SIG-M5 (cell line): ENCODE results near the gene OR2T27.
"Not testable (repeated sequence)": the region's sequence is repeated elsewhere in the genome, so short reads cannot be mapped to it uniquely, and the experiment has no call there.

Experiments used
- DNase-seq: peaks from one replicate; lab custom pipeline; 2025; lab: John Stamatoyannopoulos, UW

Gene OR2T27, protein sequence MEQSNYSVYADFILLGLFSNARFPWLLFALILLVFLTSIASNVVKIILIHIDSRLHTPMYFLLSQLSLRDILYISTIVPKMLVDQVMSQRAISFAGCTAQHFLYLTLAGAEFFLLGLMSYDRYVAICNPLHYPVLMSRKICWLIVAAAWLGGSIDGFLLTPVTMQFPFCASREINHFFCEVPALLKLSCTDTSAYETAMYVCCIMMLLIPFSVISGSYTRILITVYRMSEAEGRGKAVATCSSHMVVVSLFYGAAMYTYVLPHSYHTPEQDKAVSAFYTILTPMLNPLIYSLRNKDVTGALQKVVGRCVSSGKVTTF

DNA sequence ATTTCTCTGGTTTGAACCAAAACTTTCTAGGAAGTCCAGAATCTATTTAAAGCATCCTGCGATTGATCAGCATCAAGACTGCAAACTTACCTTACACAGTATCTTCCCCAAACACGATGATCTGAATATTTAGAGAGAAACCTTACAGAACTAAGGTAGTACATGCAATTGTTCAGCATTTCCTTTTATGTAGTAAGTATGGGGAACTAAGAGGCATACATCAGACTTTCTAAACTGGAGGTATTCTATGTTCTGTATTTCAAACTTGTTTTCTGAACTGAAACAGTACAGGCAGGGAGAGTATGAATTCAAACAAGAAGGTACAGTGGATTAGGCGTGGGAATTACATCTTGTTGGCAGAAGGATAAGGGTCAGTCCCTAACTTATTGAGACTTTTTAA, at the start of gene OR2T27:
OR2T27 (minus strand) TSS at position 175 of the 400 bp plus-strand sequence. CDS start 4,644 bp downstream, outside the sequence.
- not testable (repeated sequence) for DNase-seq

DNA sequence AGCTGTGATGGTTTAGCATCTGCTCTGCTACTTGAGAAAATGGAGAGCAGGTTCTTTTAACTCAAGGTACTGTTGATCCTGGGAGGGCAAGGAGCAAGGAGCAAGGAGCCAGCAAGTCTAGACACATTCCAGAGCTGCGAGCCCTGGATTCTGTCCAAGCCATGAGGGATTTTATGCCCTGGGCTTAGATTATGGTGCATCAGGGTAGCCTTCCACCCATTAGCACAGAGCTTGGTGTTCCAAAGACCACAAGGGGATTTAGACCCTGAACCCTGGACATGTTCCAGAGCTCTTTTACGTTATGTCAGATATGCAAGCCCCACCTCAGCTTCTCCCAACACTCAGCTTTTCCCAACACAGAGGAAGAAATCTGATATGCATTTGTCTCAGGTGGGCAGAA, 49.3 kb upstream of the OR2T27 start:
- no peak for DNase-seq

DNA sequence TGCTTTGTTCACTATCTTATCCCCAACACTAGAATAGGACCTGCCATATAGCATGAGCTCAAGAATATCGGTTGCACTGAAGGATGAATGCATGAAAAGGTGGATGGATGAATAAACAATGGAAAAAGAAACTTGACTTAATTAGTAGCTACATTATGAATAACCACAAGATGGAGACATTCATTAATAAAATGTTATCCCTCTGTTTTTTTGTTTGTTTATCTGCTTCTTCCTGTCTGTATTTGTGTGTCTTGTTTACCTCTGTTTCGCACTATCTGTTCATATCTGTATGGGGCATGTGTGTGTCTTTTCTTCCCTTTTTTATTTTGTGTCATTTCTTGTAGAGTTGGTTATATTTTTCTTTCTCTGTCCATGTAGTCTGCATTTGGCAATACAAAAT, 48.3 kb upstream of the OR2T27 start:
- DNase-seq, result no peak

DNA sequence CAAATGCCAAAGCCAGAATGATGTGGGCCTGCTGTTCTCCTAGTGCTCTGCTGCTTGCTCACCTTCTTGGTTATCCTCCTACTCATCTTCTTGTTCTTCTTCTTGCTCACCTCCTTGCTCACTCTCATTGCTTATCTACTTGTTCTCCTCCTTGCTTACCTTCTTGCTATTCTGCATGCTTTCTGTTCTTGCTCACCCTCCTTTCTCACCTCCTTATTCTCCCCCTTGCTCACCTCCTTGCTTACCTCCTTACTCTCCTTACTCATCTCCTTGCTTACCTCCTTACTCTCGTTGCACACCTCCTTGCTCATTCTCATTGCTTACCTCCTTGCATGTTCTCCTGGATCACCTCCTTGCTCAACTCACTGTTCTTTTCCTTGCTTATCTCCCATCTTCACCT, 47.4 kb upstream of the OR2T27 start, which contains the start of gene OR14I1:
OR14I1 (minus strand) TSS at position 53 of the 400 bp plus-strand sequence.
- DNase-seq, result no peak

DNA sequence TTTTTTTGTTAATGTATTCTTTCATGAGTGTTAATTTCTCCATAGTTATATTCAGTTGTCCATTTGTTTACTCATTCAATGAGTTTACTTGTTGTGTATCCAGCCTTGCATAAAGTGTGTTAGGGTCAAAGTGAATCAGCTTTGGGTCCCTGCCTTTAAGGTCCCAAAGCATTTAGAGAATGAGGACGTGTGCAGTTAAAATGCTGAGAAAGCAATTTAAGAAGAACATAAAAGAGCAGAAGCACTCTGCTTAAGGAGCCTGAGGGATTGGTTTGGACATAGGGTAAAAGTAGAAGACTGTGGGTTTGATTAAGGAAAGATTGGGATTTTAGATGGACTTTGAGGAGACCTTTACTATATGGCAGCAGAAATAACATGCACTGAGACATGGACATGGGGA, 43.8 kb upstream of the OR2T27 start:
- DNase-seq, result no peak

DNA sequence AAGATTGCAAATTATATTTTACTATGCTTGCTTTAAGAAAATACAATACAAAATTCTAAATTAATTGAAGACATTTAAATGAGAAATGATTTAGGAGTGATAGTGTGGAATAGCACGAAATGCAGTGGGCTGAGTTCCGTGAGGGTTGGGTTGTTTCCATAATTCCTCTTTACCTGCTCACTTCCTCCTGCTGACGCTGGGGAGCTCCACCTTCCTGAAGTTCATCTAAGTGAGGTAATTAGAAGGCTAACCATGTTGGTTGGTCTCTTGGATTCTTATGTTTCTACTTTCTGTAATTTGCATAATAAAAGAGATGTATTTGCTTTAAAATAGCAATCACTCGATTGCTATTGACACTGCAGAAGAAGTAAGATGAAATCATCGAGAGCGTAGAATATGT, 42.6 kb upstream of the OR2T27 start:
- no peak for DNase-seq

DNA sequence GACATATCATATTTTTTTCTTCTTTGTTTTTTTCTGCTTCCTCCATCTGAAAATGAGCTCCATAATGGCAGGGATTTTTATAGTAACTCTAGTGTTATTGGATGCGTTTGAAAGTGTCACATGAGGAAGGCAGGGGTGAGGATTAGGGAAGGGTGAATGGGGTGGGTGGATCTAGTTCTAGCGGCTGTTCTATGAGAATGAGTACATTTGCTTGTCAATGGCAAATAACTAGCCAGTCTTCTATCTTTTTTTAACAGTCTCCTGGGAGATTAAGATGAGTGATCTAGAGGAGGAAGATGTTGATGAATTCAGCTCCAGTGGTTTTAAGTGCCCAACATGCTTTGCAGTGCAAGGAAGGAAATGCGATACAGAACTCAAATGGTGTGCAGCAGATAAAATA, 41.4 kb upstream of the OR2T27 start:
- DNase-seq, result no peak

DNA sequence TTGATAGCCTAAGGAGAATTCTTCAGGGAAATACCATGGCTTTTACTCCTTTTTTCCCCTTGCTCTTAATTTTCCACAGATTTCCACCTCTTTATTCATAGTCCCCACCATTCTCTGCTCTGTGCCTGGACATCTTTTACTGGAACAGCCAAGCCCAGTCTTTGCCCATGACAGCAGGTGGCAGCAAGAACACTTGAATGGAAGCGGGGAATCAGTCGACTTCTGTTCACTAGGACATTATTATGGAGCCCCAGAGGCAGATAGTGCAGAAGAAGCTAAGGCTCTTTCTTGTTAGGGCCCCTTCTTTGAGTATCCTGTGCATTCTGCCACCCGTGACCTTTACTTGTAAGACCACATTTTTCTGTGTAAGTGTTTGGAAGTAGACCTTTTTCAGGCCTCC, 40.9 kb upstream of the OR2T27 start:
- no peak for DNase-seq

DNA sequence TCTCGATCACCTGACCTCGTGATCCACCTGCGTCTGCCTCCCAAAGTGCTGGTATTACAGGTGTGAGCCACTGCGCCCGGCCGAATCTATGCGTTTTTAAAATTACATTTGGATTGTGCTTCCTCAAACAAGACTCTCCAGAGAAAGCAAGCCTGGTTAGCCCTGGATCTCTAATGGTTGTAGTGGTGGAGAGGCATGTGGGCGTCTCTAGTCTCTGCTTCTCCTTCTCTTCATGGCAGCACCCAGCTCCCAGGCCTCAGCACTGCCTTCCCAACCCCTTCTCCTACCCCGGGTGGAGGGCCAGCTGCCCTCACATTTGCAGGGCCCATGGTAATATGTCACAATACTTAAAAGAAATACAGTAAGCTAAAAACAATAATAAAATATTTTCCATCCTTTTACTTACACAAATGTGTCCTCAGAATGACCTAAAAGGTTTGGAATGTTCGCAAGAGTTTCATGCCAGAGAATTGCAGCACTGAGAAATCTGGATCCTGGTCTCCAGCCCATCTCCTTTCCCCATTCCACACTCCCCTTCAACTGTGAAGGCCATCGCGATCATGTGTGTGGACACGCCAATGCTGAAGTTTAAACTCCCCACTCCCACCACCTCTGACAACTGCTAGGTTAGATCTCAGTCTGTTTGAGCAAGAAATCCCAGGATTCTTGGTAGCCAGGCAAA, 40.3 kb upstream of the OR2T27 start:
- no peak for DNase-seq

DNA sequence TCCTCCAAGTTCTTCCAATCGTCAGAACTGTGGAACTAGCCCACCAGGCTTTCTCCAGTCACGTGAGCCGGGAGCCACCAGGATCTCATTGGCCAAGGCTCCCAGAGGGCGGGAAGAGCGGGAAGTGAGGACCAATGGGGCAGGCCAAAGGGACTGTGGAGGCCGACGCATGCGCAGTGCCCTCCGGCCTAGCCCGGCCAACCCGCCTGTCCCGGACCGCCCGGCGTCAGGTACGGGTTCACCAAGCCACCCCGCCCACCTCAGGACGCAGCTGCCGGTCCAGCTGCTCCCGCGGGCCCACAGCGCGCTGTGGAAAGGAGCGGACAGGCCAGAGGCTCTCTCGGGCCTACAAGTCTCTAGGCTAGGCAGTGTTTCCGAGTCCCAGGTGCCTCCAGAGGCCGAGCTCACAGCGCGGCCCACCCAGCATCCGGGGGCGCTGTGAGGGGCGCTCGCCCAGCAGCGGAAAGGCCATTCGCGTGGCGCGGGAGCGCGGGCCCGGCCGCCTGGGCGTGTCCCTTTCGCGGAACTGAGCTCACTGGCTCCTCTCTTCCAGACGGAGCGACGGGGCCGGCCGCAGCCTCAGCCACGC, 36.3 kb upstream of the OR2T27 start:
- DNase-seq, result no peak

DNA sequence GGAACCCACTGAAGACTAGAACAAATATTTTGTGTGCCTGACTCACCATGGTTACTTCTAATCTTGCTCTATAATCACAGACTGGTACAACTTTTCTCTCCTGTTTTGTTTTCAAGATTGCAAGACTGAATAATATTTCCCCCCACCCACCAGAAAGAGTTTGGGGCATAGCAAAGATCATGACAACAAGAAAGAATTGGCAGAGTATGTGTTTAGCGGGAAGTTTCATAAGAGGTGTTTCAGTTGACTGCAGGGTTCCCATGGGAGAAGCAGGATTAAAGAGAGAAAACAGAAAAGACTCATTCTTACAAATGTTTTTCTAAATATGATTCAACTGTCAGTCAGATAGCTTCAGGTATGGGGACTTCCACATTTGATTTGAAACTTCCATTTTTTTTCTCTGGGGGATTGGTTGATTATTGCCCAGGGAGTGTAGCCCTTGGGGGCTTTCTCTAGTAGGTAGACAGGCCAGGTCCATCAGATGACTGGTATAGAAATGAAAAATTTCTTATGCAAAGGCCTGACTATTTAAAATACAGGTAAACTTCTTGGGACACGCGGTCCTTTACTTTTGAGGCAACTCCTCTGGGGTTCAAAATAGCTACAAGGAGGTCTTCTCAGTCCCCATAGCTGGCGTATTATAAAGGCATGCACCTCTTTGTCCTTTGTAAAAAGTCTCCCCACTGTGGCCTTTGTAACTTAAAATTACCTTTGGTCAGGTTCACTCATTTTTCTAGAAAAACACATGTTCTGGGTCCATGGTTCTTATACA, 33.4 kb upstream of the OR2T27 start:
- no peak for DNase-seq

DNA sequence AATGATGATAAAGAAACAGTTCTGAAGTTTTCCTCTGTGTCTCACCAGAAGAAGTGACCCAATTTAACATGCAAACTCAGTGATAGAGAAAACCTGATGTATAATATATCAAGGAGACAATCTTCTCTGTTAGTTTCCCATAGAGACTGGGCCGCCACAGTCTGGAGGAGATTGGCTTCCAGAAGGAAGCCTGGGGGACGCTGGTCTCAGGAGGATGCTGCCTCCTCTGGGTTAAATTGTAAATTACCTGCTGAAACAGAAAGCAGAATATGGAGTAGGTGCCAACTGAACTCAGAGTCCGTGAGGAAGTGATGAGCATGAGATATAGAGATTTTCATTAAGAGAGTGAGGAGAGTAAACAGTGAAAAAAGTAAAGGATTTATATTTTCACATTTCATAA, 31.5 kb upstream of the OR2T27 start:
- DNase-seq, result no peak

DNA sequence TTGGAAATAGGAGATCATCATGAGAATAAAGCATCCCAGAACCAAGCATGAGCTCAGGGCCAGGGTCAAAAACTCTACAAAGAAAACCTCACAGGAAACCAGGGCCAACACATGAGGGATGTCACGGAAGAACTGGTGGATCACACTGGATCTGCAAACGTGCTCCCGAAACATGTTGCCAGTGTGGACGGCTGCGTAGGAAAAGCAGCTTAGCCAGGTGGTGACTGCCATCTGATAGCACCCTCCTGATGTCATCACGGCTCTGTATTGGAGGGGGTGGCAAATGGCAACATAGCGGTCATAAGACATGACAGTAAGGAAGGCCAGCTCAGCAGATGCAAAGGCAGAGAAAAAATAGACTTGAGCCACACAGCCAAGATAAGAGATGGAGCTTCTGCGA, 26.3 kb upstream of the OR2T27 start:
- DNase-seq, result no peak

DNA sequence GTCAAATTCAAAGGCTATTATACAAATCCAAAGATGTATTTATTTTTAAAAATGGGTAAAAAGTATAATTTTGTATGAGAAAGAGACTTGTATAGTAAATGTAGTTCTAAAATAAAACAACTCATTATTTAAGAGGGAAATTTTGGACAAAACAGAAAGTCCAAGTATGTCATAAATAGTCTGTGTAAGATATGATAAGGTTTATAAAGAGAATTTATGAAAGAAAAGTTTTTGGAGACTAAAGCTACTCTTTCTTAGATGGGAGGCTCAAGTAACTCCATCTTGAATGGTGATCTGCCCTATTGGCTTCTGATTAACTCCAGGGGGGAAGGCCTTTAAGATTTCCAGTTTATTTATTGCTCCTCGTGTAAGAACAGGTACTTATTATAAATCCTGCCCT, 14.7 kb upstream of the OR2T27 start:
- DNase-seq, result no peak

DNA sequence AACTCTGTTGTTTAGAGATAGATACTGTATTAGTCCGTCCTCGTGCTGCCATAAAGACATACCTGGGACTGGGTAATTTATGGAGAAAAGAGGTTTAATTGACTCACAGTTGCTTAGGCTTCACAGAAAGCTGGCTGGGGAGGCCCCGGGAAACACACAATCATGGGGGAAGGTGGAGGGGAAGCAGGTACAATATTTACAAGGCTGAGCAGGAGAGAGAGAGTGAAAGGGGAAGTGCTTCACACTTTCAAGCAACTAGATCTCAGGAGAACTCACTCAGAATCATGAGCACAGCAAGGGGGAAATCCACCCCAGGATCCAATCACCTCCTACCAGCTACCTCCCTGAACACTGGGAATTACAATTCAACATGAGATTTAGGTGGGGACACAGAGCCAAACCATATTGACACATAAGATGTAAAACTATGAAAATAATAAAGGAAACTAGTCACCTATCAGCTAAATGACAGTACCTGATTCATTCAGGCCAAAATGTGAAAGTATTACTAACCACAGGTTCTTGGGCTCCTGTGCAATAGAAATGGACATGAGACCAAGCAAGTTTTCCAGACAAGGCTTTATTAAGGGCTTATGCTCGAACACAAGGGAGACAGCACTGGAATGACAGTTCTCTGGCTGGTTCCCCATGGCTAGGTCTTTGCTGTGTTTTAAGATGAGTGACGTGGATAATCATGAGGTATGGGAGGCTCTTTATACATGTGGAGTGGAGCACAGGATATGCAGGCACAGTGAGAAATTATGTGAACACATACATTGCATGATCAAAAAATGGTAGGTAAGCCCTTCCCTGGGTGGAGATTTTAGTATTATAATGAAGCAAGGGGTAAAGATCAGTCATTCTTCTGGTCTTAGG, 8.4 kb upstream of the OR2T27 start:
- not testable (repeated sequence) for DNase-seq

DNA sequence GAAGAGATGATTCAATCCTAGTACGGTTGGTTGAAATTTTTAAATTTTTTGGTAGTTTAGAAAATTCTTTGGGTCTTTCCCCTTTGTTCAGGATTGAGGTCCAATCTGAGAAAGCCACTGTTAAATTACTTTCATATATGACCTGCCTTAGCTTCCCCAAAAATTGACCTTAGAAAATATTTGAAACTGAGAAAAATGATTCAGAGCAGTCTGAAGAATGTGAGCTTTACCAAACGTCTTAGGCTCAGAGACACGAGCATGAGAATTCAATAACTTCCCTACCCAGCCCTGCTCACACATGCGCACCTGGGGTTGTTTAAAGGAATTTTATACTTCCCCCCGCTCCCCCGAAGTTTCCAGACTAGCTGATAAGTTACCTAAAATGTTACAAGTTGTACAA, 1.5 kb upstream of the OR2T27 start:
- DNase-seq, result not testable (repeated sequence)

DNA sequence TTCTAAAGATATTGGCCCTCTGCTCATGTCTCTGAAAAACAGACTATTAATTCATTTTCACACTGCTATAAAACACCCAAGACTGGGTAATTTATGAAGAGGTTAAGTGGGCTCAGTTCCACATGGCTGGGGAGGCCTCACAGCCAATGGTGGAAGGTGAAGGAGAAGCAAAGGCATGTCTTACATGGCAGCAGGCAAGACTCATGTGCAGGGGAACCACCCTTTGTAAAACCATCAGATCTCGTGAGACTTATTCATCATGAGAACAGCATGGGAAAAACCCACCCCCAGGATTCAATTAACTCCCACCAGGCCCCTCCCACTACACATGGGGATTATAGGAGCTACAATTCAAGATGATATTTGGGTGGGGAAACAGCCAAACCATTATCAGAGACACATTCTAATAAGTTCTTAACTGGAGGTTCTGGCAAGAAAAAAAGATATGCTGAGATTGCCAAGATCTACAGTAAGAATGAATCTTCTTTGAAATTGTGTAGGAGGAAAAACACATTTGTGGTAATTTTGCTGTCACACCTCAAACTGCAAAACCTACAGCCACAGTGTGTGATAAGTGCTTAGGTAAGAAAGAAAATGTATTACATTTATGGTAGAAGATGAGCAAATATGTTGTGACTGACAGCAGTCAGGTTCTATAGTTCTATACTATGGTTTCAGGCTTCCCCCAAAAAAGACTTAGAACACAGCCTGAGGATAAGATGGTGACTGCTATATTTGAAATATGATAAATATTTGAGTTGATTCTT, 6.4 kb downstream of the OR2T27 start:
- DNase-seq, result not testable (repeated sequence)

DNA sequence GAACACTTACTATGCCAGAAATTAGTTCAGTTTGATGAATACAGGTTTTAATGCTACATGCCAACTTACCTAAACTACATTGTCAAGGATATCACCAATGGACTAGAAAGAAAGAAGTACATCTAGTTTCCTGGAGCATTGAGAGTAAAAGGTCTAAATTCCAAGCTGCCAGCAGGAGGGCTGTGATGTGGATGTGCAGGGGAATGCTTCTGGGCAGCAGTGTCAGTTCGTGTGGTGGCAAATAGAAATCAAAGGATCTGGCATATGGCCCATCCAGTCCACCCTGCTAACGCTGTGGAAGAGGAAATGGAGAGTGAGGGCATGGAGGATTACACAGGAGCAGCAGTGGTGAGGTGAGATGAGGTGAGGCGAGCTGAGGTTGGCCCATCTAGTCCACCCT, 10.2 kb downstream of the OR2T27 start, which contains the start of gene OR2T35:
OR2T35 (minus strand) TSS at position 101 of the 400 bp plus-strand sequence. CDS start 6,020 bp downstream, outside the sequence.
- DNase-seq, result not testable (repeated sequence)

DNA sequence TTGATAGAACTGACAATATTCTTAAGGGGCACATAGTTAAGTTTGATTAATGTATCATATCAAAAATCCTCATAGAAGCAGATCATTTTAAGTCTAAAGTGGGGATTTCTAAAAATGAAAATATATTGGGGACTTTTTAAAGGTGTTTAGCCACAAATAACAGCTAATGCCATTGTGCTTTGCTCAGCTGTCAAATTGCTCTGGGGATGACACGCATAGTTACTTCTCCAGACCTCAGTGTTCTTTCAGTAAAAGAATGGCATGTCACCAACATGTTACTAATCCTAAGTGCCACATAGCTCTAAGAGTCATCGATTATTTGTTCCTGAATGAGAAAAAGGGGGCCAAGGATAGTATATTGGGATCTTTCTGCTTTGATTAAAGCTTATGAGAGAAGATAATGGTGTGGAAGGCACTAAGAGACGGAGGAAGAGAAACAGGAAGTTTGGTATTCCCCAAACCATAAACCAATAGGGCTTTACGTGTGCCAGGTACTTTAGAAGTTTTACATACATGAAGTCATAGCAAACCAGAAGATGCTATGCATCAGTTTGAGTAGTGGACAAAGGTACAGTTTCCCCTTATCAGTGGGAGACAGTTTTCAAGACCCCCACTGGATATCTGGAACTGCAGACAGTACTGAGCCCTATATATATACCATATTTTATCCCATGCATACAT, 12.2 kb downstream of the OR2T27 start:
- DNase-seq, result not testable (repeated sequence)

DNA sequence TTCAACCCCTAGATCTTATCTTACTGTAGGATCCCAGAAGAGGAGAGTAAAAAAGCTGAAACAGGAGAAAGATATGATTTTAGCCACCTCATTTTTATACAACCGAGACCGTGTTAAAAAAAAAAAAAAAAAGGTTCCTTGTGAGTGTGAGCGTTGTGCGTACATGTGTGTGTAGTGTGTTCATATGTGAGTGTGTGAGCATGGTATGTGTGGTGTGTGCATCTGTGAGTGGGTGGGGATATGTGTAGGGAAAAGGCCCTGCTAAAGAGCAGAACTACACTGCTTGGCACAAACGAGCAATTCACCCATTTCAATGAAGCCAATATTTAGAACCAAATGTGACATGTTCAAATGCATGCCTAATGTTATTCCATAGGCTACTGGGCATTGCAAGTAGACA, 13.7 kb downstream of the OR2T27 start:
- DNase-seq, result not testable (repeated sequence)
